Endodermal cell (in vitro differentiated cells): ENCODE data around the gene FUT4. TPM values are rescaled to one million over a fixed set of nuclear protein-coding genes. Genes with fewer than 3 reads are reported as not detected.

Experiments
- DNase-seq: peaks from one replicate; pipeline ENCODE4 v3.0.0-alpha.2; 2017
- H3K27ac ChIP-seq: 2 replicates; pipeline ENCODE4 v1.5.1; 2013; ENCODE audit warnings: mild to moderate bottlenecking, low read depth, low read length, moderate library complexity
- H3K27me3 ChIP-seq: 2 replicates; pipeline ENCODE4 v1.6.1; 2013; ENCODE audit warnings: mild to moderate bottlenecking, low read length, moderate library complexity; ENCODE audit not compliant: insufficient read depth, control insufficient read depth, poor library complexity, severe bottlenecking
- H3K36me3 ChIP-seq: 2 replicates; pipeline ENCODE4 v1.7.0; 2013; ENCODE audit warnings: mild to moderate bottlenecking, low read length, moderate library complexity; ENCODE audit not compliant: control insufficient read depth, insufficient read depth
- H3K4me1 ChIP-seq: one replicate; pipeline ENCODE4 v1.7.0; 2013; ENCODE audit warnings: low read length; ENCODE audit not compliant: control insufficient read depth, insufficient read depth
- H3K4me3 ChIP-seq: 2 replicates; pipeline ENCODE4 v1.5.1; 2013; ENCODE audit warnings: mild to moderate bottlenecking, low read length, moderate library complexity
- H3K9ac ChIP-seq: 2 replicates; pipeline ENCODE4 v1.6.1; 2013; ENCODE audit warnings: mild to moderate bottlenecking, low read length, moderate library complexity; ENCODE audit not compliant: poor library complexity, severe bottlenecking; ENCODE audit errors: extremely low read depth
- H3K9me3 ChIP-seq: 2 replicates; pipeline ENCODE4 v1.6.1; 2013; ENCODE audit warnings: mild to moderate bottlenecking, low read length, moderate library complexity; ENCODE audit not compliant: control insufficient read depth
- H3K27ac Mint-ChIP-seq: 2 replicates; pipeline ENCODE4 v1.8.0; 2020; ENCODE audit warnings: mixed read lengths
- H3K27me3 Mint-ChIP-seq: 2 replicates; pipeline ENCODE4 v1.8.0; 2021; ENCODE audit warnings: mild to moderate bottlenecking, mixed read lengths; ENCODE audit not compliant: insufficient read depth
- H3K36me3 Mint-ChIP-seq: 2 replicates; pipeline ENCODE4 v1.8.0; 2020; ENCODE audit warnings: low read depth, mixed read lengths
- H3K4me1 Mint-ChIP-seq: 2 replicates; pipeline ENCODE4 v1.8.0; 2020; ENCODE audit warnings: mixed read lengths
- H3K4me3 Mint-ChIP-seq: 2 replicates; pipeline ENCODE4 v1.8.0; 2020; ENCODE audit warnings: mild to moderate bottlenecking, moderate library complexity, mixed read lengths
- H3K9me3 Mint-ChIP-seq: 2 replicates; pipeline ENCODE4 v1.8.0; 2020; ENCODE audit warnings: mild to moderate bottlenecking, mixed read lengths
- CTCF ChIP-seq: fragments of 200-600 bp; sonication (generic); conservative IDR thresholded peaks from 2 replicates; pipeline ENCODE4 v1.5.0; 2021; ENCODE audit warnings: antibody characterized with exemption, mild to moderate bottlenecking
- WGBS, 2 experiments: methylation state at CpG; one replicate each; pipeline versions ENCODE4 v1.1.5 to v1.1.7; 2013; ENCODE audit warnings: missing lambda C conversion rate in 2 of 2, mixed read lengths in 1 of 2; ENCODE audit not compliant: insufficient coverage in 1 of 2, insufficient read length in 1 of 2; 5-methylcytosine and 5-hydroxymethylcytosine counted together
- total RNA-seq, 2 donors: library from RNA; stranded (reverse); fragmentation: NEBNext Ultra II Directional in 1 of 2; extraction: Animal tissue kit (Norgen Biotek cat#: 25700) in 1 of 2; gene quantifications; 2 replicates in 1 of 2; 3 replicates in 1 of 2; pipeline ENCODE4 v1.2.1, GENCODE V29; 2021

FUT4 gene
- total RNA-seq, 2 donors from 2014 or later, result 2.8 to 5.4 TPM

GRCh38 chr11:94583213-94583865 lies 39.6 kb downstream of the FUT4 start:
- no peak overlapping the region for H3K9ac ChIP-seq
- DNase-seq, result no peak
- TF ChIP-seq CTCF, result no peak
- Mint-ChIP-seq H3K9me3 (no peaks in the 10 kb centered on the region), H3K27me3 (peaks cover 3% of the 10 kb centered on the region), H3K27ac (no peak overlapping the region), H3K4me3 (no peak overlapping the region), H3K4me1 (peaks cover 10% of the 10 kb centered on the region), H3K36me3 (no peaks in the 10 kb centered on the region)
- H3K27ac ChIP-seq, result no peak overlapping the region
- WGBS, 2 experiments, result 88 to 95% methylated on average over 4 of the region's 4 CpGs
- peaks cover 3% of the 10 kb centered on the region for H3K4me1 ChIP-seq
- no peak overlapping the region for H3K4me3 ChIP-seq
- no peaks in the 10 kb centered on the region for H3K36me3 ChIP-seq
- H3K27me3 ChIP-seq, result no peaks in the 10 kb centered on the region
- H3K9me3 ChIP-seq, result no peaks in the 10 kb centered on the region

- no peaks in the 10 kb centered on the region for H3K36me3 ChIP-seq
- no peak overlapping the region for H3K4me3 ChIP-seq
- H3K4me3 Mint-ChIP-seq, result no peak overlapping the region
- TF ChIP-seq CTCF, result no peak
- no peak overlapping the region for H3K27ac Mint-ChIP-seq
- peaks cover 10% of the 10 kb centered on the region for H3K4me1 Mint-ChIP-seq
- no peaks in the 10 kb centered on the region for H3K27me3 ChIP-seq
- no peak for DNase-seq
- WGBS, 2 experiments, result 90 to 99% methylated on average over 1 to 3 of the region's 3 CpGs
- no peak overlapping the region for H3K9ac ChIP-seq
- H3K9me3 Mint-ChIP-seq, result no peaks in the 10 kb centered on the region
- H3K9me3 ChIP-seq, result no peaks in the 10 kb centered on the region
- H3K4me1 ChIP-seq, result peaks cover 3% of the 10 kb centered on the region
- H3K27me3 Mint-ChIP-seq, result peaks cover 3% of the 10 kb centered on the region
- no peaks in the 10 kb centered on the region for H3K36me3 Mint-ChIP-seq
- H3K27ac ChIP-seq, result no peak overlapping the region
These were observed 40.3 kb downstream of the FUT4 start for GRCh38 chr11:94583866-94584500.

GRCh38 chr11:94584978-94585377 lies 41.3 kb downstream of the FUT4 start:
- H3K27ac Mint-ChIP-seq, result no peak overlapping the region
- H3K36me3 Mint-ChIP-seq, result no peaks in the 10 kb centered on the region
- no peak overlapping the region for H3K4me3 ChIP-seq
- no peak for TF ChIP-seq CTCF
- H3K4me1 Mint-ChIP-seq, result peaks cover 10% of the 10 kb centered on the region
- H3K9me3 Mint-ChIP-seq, result no peaks in the 10 kb centered on the region
- no peak overlapping the region for H3K27ac ChIP-seq
- no peaks in the 10 kb centered on the region for H3K9me3 ChIP-seq
- no peaks in the 10 kb centered on the region for H3K36me3 ChIP-seq
- H3K4me1 ChIP-seq, result peaks cover 3% of the 10 kb centered on the region
- no peak overlapping the region for H3K4me3 Mint-ChIP-seq
- peaks cover 7% of the 10 kb centered on the region for H3K27me3 Mint-ChIP-seq
- DNase-seq, result no peak
- peaks cover under 1% of the 10 kb centered on the region for H3K27me3 ChIP-seq
- no peak overlapping the region for H3K9ac ChIP-seq
- 95 to 97% methylated on average over 3 to 5 of the region's 5 CpGs for WGBS, 2 experiments
